K562 (cell line): ENCODE measurements around the gene SLFNL1. TPM values are rescaled to one million over a fixed set of nuclear protein-coding genes. Genes with fewer than 3 reads are reported as not detected.

Source experiments
- AFF1 ChIP-seq, 2 experiments: fragments of 450-650 bp; IDR thresholded peaks; 2 replicates each; pipeline ENCODE4 v1.6.1; 2018; ENCODE audit warnings: mild to moderate bottlenecking in 2 of 2, low read depth in 1 of 2; ENCODE audit not compliant: partially characterized antibody in 2 of 2
- ARID3A ChIP-seq: IDR thresholded peaks from 2 replicates; pipeline ENCODE4 v1.6.1; 2012; ENCODE audit warnings: low read depth, low read length, improper control_type of control experiment, borderline replicate concordance
- FOXJ3 ChIP-seq: sonication (generic); formaldehyde crosslinking; IDR thresholded peaks from 2 replicates; pipeline ENCODE4 v1.4.0; 2020; ENCODE audit warnings: mild to moderate bottlenecking, missing genetic modification reagents
- GATAD2B ChIP-seq: fragments of 450-650 bp; IDR thresholded peaks from 2 replicates; pipeline ENCODE4 v1.6.1; 2017; ENCODE audit warnings: mild to moderate bottlenecking, borderline replicate concordance
- PKNOX1 ChIP-seq: fragments of 450-650 bp; IDR thresholded peaks from 2 replicates; pipeline ENCODE4 v1.6.1; 2016
- TOE1 ChIP-seq, 2 experiments: fragments of 450-650 bp in 1 of 2; sonication (generic) in 1 of 2; formaldehyde crosslinking in 1 of 2; IDR thresholded peaks; 2 replicates each; pipeline versions ENCODE4 v1.7.1 to v1.8.0; 2016 to 2022; ENCODE audit warnings: borderline replicate concordance in 2 of 2, mild to moderate bottlenecking in 2 of 2, antibody characterized with exemption in 1 of 2, inconsistent platforms in 1 of 2, low read depth in 1 of 2, missing genetic modification reagents in 1 of 2, moderate library complexity in 1 of 2
- ZFX ChIP-seq: sonication (generic); formaldehyde crosslinking; IDR thresholded peaks from 2 replicates; pipeline ENCODE4 v1.8.0; 2022; ENCODE audit warnings: mild to moderate bottlenecking, missing genetic modification reagents, moderate library complexity
- polyA plus RNA-seq, 8 experiments: library from polyadenylated mRNA; depleted of rRNA in 4 of 8; stranded (reverse) in 5 of 8; unstranded in 3 of 8; fragments of >200 nt; fragmentation: Nextera tagmentation in 2 of 8; fragmentation: Illumina TruSeq in 1 of 8; extraction: Ambion mirVana in 2 of 8; extraction: Trizol in 1 of 8; gene quantifications; 2 replicates each; pipeline versions ENCODE4 v1.2.1 to v1.2.3, GENCODE V29; 2011 to 2014; ENCODE audit warnings: inconsistent platforms in 1 of 8, missing spikeins in 1 of 8
- total RNA-seq, 7 experiments: library from RNA; depleted of rRNA in 6 of 7; stranded (reverse); fragments of >200 nt in 6 of 7; fragmentation: Illumina TruSeq in 2 of 7; extraction: Trizol in 2 of 7; gene quantifications; 2 replicates each; pipeline versions ENCODE4 v1.2.1 to v1.2.3, GENCODE V29; 2011 to 2021; ENCODE audit warnings: low replicate concordance in 1 of 7
- TF ChIP-seq, protein P1 (sequence below), 2 experiments: fragments of 450-650 bp in 1 of 2; sonication (generic) in 1 of 2; formaldehyde crosslinking in 1 of 2; IDR thresholded peaks; 2 replicates each; pipeline versions ENCODE4 v1.7.1 to v1.9.0; 2016 to 2022; ENCODE audit warnings: inconsistent platforms in 1 of 2, mild to moderate bottlenecking in 1 of 2, missing genetic modification reagents in 1 of 2

SLFNL1 gene
- total and polyA plus RNA-seq, 9 of the 15 experiments (the other 6 are each of a cell fraction or from before 2014, with no cell fraction given) = 0.05 to 0.14 (median 0.06) TPM; not detected in 5

DNA sequence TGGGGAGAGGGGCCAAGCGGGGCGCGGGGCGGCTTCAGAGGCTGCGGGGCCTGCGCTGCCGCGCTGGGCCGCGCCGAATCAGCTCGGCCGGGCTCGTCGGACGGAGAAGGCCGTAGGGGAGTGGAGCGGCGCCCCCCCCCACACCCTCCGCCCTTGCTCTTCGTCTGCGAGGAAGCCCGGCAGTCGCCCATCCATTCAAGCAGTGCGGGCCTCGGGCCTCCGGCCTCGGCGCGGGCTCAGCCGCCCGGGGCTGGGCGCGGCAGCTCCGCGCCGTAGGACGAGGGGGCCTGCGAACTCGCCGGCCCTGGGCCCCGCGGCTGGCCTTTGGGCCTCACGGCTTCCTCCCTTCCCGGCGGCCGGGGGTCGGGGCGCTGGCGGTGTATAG, 41.5 kb downstream of the SLFNL1 start (continued):
- TF ChIP-seq, protein P1, sequence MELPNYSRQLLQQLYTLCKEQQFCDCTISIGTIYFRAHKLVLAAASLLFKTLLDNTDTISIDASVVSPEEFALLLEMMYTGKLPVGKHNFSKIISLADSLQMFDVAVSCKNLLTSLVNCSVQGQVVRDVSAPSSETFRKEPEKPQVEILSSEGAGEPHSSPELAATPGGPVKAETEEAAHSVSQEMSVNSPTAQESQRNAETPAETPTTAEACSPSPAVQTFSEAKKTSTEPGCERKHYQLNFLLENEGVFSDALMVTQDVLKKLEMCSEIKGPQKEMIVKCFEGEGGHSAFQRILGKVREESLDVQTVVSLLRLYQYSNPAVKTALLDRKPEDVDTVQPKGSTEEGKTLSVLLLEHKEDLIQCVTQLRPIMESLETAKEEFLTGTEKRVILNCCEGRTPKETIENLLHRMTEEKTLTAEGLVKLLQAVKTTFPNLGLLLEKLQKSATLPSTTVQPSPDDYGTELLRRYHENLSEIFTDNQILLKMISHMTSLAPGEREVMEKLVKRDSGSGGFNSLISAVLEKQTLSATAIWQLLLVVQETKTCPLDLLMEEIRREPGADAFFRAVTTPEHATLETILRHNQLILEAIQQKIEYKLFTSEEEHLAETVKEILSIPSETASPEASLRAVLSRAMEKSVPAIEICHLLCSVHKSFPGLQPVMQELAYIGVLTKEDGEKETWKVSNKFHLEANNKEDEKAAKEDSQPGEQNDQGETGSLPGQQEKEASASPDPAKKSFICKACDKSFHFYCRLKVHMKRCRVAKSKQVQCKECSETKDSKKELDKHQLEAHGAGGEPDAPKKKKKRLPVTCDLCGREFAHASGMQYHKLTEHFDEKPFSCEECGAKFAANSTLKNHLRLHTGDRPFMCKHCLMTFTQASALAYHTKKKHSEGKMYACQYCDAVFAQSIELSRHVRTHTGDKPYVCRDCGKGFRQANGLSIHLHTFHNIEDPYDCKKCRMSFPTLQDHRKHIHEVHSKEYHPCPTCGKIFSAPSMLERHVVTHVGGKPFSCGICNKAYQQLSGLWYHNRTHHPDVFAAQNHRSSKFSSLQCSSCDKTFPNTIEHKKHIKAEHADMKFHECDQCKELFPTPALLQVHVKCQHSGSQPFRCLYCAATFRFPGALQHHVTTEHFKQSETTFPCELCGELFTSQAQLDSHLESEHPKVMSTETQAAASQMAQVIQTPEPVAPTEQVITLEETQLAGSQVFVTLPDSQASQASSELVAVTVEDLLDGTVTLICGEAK (IDR thresholded peaks at IDR 0.05) = no peak
- TF ChIP-seq, protein P1 (CRISPR knock-in tag; IDR thresholded peaks at IDR 0.05) = no peak
- TF ChIP-seq AFF1 (IDR thresholded peaks at IDR 0.05; ENCODE audit: low read depth in 1 of 2, partially characterized antibody in 2 of 2) (no peak), ZFX (peak; percentile 81), ARID3A (no peak), TOE1 (IDR thresholded peaks at IDR 0.05; ENCODE audit: borderline replicate concordance) (no peak), TOE1 (CRISPR knock-in tag; IDR thresholded peaks at IDR 0.05; ENCODE audit: borderline replicate concordance, low read depth) (no peak), GATAD2B (peak; percentile 77; the same call in 1 of the 2 replicates), PKNOX1 (no peak), FOXJ3 (no peak)
